ENCODE results near the gene CAVIN2. TPM values are rescaled to one million over a fixed set of nuclear protein-coding genes. Genes with fewer than 3 reads are reported as not detected.

Gene CAVIN2
- total RNA-seq, 1 experiment from 2014 or later, result 0.28 TPM

GRCh38 chr2:191859681-191860080 is 12.8 kb upstream of the CAVIN2 start (continued):
- TF ChIP-seq, protein P1, sequence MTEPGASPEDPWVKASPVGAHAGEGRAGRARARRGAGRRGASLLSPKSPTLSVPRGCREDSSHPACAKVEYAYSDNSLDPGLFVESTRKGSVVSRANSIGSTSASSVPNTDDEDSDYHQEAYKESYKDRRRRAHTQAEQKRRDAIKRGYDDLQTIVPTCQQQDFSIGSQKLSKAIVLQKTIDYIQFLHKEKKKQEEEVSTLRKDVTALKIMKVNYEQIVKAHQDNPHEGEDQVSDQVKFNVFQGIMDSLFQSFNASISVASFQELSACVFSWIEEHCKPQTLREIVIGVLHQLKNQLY (CRISPR knock-in tag; IDR thresholded peaks at IDR 0.05), result no peak
- TF ChIP-seq EMX1 (CRISPR knock-in tag; IDR thresholded peaks at IDR 0.05) (no peak), PRRX2 (CRISPR knock-in tag; IDR thresholded peaks at IDR 0.05) (no peak), NR3C1 (CRISPR knock-in tag; conservative IDR thresholded peaks at IDR 0.05; ENCODE audit: low read depth) (no peak), JUN (CRISPR knock-in tag; IDR thresholded peaks at IDR 0.05) (no peak), GABPB1 (CRISPR knock-in tag; IDR thresholded peaks at IDR 0.05) (no peak)
- TF ChIP-seq, protein P2, sequence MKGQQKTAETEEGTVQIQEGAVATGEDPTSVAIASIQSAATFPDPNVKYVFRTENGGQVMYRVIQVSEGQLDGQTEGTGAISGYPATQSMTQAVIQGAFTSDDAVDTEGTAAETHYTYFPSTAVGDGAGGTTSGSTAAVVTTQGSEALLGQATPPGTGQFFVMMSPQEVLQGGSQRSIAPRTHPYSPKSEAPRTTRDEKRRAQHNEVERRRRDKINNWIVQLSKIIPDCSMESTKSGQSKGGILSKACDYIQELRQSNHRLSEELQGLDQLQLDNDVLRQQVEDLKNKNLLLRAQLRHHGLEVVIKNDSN (CRISPR knock-in tag; IDR thresholded peaks at IDR 0.05), result no peak

- Mint-ChIP-seq H3K4me1 (peaks cover 23% of the 10 kb centered on the region), H3K27me3 (ENCODE audit: low read depth) (peaks cover 2% of the 10 kb centered on the region)
- CTCF ChIA-PET, result interaction anchor here (1.0 to 1.8 kb wide), 2 partner anchors 13 to 305 kb away, joined by 3 to 7 read pairs; no protein-coding TSS in a partner anchor
Measured at GRCh38 chr2:191857886-191858285, 11.0 kb upstream of the CAVIN2 start.

GRCh38 chr2:191857259-191857805 is 10.4 kb upstream of the CAVIN2 start:
- CTCF ChIA-PET, result interaction anchor here (1.0 kb wide), 1 partner anchor 305 kb away, joined by 3 read pairs; no protein-coding TSS in a partner anchor
- no peak overlapping the region for H3K4me3 Mint-ChIP-seq
- H3K4me1 Mint-ChIP-seq, result peaks cover 23% of the 10 kb centered on the region
- H3K9me3 Mint-ChIP-seq, result peaks cover 7% of the 10 kb centered on the region
- no peaks in the 10 kb centered on the region; the same call in 1 of the 2 replicates for H3K36me3 Mint-ChIP-seq
- H3K27ac Mint-ChIP-seq, result no peak overlapping the region
- DNase-seq (ENCODE audit: low spot score), result no peak
- no peak for ATAC-seq
- peaks cover 2% of the 10 kb centered on the region for H3K27me3 Mint-ChIP-seq (ENCODE audit: low read depth)
- POLR2A ChIA-PET, result no interaction called here
- TF ChIP-seq, protein P3, sequence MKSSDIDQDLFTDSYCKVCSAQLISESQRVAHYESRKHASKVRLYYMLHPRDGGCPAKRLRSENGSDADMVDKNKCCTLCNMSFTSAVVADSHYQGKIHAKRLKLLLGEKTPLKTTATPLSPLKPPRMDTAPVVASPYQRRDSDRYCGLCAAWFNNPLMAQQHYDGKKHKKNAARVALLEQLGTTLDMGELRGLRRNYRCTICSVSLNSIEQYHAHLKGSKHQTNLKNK (CRISPR knock-in tag; IDR thresholded peaks at IDR 0.05), result no peak
- TF ChIP-seq, protein P4, sequence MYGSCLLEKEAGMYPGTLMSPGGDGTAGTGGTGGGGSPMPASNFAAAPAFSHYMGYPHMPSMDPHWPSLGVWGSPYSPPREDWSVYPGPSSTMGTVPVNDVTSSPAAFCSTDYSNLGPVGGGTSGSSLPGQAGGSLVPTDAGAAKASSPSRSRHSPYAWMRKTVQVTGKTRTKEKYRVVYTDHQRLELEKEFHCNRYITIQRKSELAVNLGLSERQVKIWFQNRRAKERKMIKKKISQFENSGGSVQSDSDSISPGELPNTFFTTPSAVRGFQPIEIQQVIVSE (CRISPR knock-in tag; IDR thresholded peaks at IDR 0.05; ENCODE audit: borderline replicate concordance), result no peak
- TF ChIP-seq ZBTB21 (CRISPR knock-in tag; IDR thresholded peaks at IDR 0.05; ENCODE audit: borderline replicate concordance) (no peak), OVOL2 (CRISPR knock-in tag; IDR thresholded peaks at IDR 0.05; ENCODE audit: borderline replicate concordance) (no peak), NR2C2 (CRISPR knock-in tag; IDR thresholded peaks at IDR 0.05) (no peak), NFATC4 (CRISPR knock-in tag; IDR thresholded peaks at IDR 0.05) (no peak), ZSCAN18 (CRISPR knock-in tag; IDR thresholded peaks at IDR 0.05) (no peak), TP53 (CRISPR knock-in tag; IDR thresholded peaks at IDR 0.05) (no peak), ZNF219 (CRISPR knock-in tag; IDR thresholded peaks at IDR 0.05; ENCODE audit: borderline replicate concordance) (no peak), GABPB1 (CRISPR knock-in tag; IDR thresholded peaks at IDR 0.05) (no peak), ELF4 (CRISPR knock-in tag; IDR thresholded peaks at IDR 0.05; ENCODE audit: low read depth) (no peak), USF2 (CRISPR knock-in tag; IDR thresholded peaks at IDR 0.05) (no peak), SMAD3 (CRISPR knock-in tag; IDR thresholded peaks at IDR 0.05; ENCODE audit: borderline replicate concordance) (no peak), NFYB (CRISPR knock-in tag; conservative IDR thresholded peaks at IDR 0.05; ENCODE audit: low read depth) (no peak)
- TF ChIP-seq, protein P5, sequence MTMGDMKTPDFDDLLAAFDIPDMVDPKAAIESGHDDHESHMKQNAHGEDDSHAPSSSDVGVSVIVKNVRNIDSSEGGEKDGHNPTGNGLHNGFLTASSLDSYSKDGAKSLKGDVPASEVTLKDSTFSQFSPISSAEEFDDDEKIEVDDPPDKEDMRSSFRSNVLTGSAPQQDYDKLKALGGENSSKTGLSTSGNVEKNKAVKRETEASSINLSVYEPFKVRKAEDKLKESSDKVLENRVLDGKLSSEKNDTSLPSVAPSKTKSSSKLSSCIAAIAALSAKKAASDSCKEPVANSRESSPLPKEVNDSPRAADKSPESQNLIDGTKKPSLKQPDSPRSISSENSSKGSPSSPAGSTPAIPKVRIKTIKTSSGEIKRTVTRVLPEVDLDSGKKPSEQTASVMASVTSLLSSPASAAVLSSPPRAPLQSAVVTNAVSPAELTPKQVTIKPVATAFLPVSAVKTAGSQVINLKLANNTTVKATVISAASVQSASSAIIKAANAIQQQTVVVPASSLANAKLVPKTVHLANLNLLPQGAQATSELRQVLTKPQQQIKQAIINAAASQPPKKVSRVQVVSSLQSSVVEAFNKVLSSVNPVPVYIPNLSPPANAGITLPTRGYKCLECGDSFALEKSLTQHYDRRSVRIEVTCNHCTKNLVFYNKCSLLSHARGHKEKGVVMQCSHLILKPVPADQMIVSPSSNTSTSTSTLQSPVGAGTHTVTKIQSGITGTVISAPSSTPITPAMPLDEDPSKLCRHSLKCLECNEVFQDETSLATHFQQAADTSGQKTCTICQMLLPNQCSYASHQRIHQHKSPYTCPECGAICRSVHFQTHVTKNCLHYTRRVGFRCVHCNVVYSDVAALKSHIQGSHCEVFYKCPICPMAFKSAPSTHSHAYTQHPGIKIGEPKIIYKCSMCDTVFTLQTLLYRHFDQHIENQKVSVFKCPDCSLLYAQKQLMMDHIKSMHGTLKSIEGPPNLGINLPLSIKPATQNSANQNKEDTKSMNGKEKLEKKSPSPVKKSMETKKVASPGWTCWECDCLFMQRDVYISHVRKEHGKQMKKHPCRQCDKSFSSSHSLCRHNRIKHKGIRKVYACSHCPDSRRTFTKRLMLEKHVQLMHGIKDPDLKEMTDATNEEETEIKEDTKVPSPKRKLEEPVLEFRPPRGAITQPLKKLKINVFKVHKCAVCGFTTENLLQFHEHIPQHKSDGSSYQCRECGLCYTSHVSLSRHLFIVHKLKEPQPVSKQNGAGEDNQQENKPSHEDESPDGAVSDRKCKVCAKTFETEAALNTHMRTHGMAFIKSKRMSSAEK (CRISPR knock-in tag; IDR thresholded peaks at IDR 0.05; ENCODE audit: borderline replicate concordance), result no peak
- TF ChIP-seq, protein P6, sequence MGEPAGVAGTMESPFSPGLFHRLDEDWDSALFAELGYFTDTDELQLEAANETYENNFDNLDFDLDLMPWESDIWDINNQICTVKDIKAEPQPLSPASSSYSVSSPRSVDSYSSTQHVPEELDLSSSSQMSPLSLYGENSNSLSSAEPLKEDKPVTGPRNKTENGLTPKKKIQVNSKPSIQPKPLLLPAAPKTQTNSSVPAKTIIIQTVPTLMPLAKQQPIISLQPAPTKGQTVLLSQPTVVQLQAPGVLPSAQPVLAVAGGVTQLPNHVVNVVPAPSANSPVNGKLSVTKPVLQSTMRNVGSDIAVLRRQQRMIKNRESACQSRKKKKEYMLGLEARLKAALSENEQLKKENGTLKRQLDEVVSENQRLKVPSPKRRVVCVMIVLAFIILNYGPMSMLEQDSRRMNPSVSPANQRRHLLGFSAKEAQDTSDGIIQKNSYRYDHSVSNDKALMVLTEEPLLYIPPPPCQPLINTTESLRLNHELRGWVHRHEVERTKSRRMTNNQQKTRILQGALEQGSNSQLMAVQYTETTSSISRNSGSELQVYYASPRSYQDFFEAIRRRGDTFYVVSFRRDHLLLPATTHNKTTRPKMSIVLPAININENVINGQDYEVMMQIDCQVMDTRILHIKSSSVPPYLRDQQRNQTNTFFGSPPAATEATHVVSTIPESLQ (CRISPR knock-in tag; IDR thresholded peaks at IDR 0.05), result no peak

More at GRCh38 chr2:191857886-191858285, 11.0 kb upstream of the CAVIN2 start:
- Mint-ChIP-seq H3K4me3 (no peak overlapping the region), H3K36me3 (no peaks in the 10 kb centered on the region; the same call in 1 of the 2 replicates), H3K27ac (no peak overlapping the region), H3K9me3 (peaks cover 7% of the 10 kb centered on the region)
- POLR2A ChIA-PET, result no interaction called here
- ATAC-seq (no peak), DNase-seq (ENCODE audit: low spot score) (no peak)
- TF ChIP-seq GRHL2 (CRISPR knock-in tag; IDR thresholded peaks at IDR 0.05; ENCODE audit: insufficient replicate concordance, severe bottlenecking), result no peak
